B cell (primary cell): ENCODE data around the gene INPP5J. TPM values are rescaled to one million over a fixed set of nuclear protein-coding genes. Genes with fewer than 3 reads are reported as not detected.

Experiments
- ATAC-seq: fragments of 200-7000 bp; cut with Tn5 transposase; one replicate; pipeline ENCODE4 v1.10.0; 2021; ENCODE audit warnings: low read depth, mild to moderate bottlenecking, moderate number of reproducible peaks, moderate library complexity
- CTCF ChIA-PET: fragments of 350-600 bp; sonication (Branson Sonifier 250); formaldehyde crosslinking; loops from one replicate; lab custom pipeline; 2021; ENCODE audit warnings: antibody characterized with exemption, inconsistent platforms; lab: Charles Lee
- POLR2A ChIA-PET: fragments of 350-600 bp; sonication (Branson Sonifier 250); formaldehyde crosslinking; loops from one replicate; lab custom pipeline; 2021; ENCODE audit warnings: antibody characterized with exemption; lab: Charles Lee
- DNase-seq: peaks from one replicate; pipeline ENCODE4 v3.0.0; 2013
- H2AFZ ChIP-seq: 2 replicates; pipeline ENCODE4 v1.6.1; 2012; ENCODE audit warnings: mild to moderate bottlenecking, low read depth, low read length; ENCODE audit not compliant: insufficient read depth, poor library complexity, severe bottlenecking
- H3K27ac ChIP-seq, 2 donors: 1 replicate in 1 of 2; 2 replicates in 1 of 2; pipeline ENCODE4 v1.5.1; 2012 to 2013; ENCODE audit warnings: low read length in 2 of 2, mild to moderate bottlenecking in 2 of 2, moderate library complexity in 1 of 2
- H3K27me3 ChIP-seq, 4 experiments: fragments of 200-600 bp in 1 of 4; sonication (generic) in 1 of 4; replicated peaks in 1 of 4; 1 replicate in 2 of 4; 2 replicates in 2 of 4; pipeline versions ENCODE4 v1.6.1 to v1.7.0; 2013 to 2016; ENCODE audit warnings: low read length in 3 of 4, mild to moderate bottlenecking in 2 of 4, mixed read lengths in 1 of 4, moderate library complexity in 1 of 4; ENCODE audit not compliant: insufficient read depth in 4 of 4, control insufficient read depth in 3 of 4; ENCODE audit errors: control extremely low read depth in 1 of 4
- H3K36me3 ChIP-seq, 2 experiments: replicated peaks in 1 of 2; 1 replicate in 1 of 2; 2 replicates in 1 of 2; pipeline versions ENCODE4 v1.6.1 to v1.7.1; 2013; ENCODE audit warnings: low read length in 1 of 2; ENCODE audit not compliant: insufficient read depth in 2 of 2, control insufficient read depth in 1 of 2; ENCODE audit errors: control extremely low read depth in 1 of 2, extremely low read depth in 1 of 2
- H3K4me1 ChIP-seq, 2 donors: fragments of 200-600 bp in 1 of 2; sonication (generic) in 1 of 2; 1 replicate in 1 of 2; 2 replicates in 1 of 2; pipeline versions ENCODE4 v1.5.1 to v1.6.1; 2013 to 2017; ENCODE audit warnings: low read length in 2 of 2; ENCODE audit not compliant: control insufficient read depth in 2 of 2, insufficient read depth in 2 of 2
- H3K4me2 ChIP-seq: replicated peaks from 2 replicates; pipeline ENCODE3; 2012; ENCODE audit warnings: mild to moderate bottlenecking, low read depth, low read length; ENCODE audit not compliant: poor library complexity, severe bottlenecking
- H3K4me3 ChIP-seq, 5 experiments: fragments of 200-600 bp in 1 of 5; sonication (generic) in 1 of 5; 1 replicate in 3 of 5; 2 replicates in 2 of 5; pipeline versions ENCODE4 v1.5.1 to v1.7.0; 2011 to 2016; ENCODE audit warnings: low read length in 4 of 5, mild to moderate bottlenecking in 4 of 5, low read depth in 2 of 5, control low read depth in 1 of 5, moderate library complexity in 1 of 5; ENCODE audit not compliant: insufficient read depth in 1 of 5; ENCODE audit errors: control extremely low read depth in 1 of 5, extremely low read depth in 1 of 5
- H3K79me2 ChIP-seq: fragments of 200-600 bp; sonication (generic); one replicate; pipeline ENCODE4 v1.6.0; 2016; ENCODE audit warnings: low read length; ENCODE audit not compliant: control insufficient read depth, insufficient read depth
- H3K9ac ChIP-seq: fragments of 200-600 bp; sonication (generic); 2 replicates; pipeline ENCODE4 v1.6.1; 2017; ENCODE audit warnings: mild to moderate bottlenecking, low read length, moderate library complexity
- H3K9me3 ChIP-seq, 3 donors: one replicate each; pipeline versions ENCODE4 v1.6.1 to v1.7.1; 2013; ENCODE audit warnings: low read length in 2 of 3; ENCODE audit not compliant: control insufficient read depth in 2 of 3, insufficient read depth in 1 of 3; ENCODE audit errors: control extremely low read depth in 1 of 3
- H4K20me1 ChIP-seq: 2 replicates; pipeline ENCODE4 v1.6.0; 2012; ENCODE audit warnings: mild to moderate bottlenecking, low read length; ENCODE audit not compliant: insufficient read depth, control insufficient read depth, poor library complexity, severe bottlenecking
- H3K27ac Mint-ChIP-seq: one replicate; pipeline ENCODE4 v1.8.0; 2021; ENCODE audit warnings: mixed read lengths
- H3K27me3 Mint-ChIP-seq: one replicate; pipeline ENCODE4 v1.8.0; 2021; ENCODE audit warnings: mixed read lengths
- H3K4me1 Mint-ChIP-seq: one replicate; pipeline ENCODE4 v1.8.0; 2021; ENCODE audit warnings: mixed read lengths
- H3K4me3 Mint-ChIP-seq: one replicate; pipeline ENCODE4 v1.8.0; 2021; ENCODE audit warnings: mixed read lengths
- H3K9me3 Mint-ChIP-seq: one replicate; pipeline ENCODE4 v1.8.0; 2022; ENCODE audit warnings: mixed read lengths; ENCODE audit not compliant: insufficient read depth
- EZH2 ChIP-seq: IDR thresholded peaks from 2 replicates; pipeline ENCODE4 v1.6.1; 2012; ENCODE audit warnings: borderline replicate concordance, low read depth, mild to moderate bottlenecking, moderate library complexity, low read length; ENCODE audit not compliant: insufficient read depth, poor library complexity, severe bottlenecking
- WGBS: methylation state at CpG from one replicate; pipeline ENCODE4 v1.1.5; 2013; ENCODE audit warnings: missing lambda C conversion rate; ENCODE audit not compliant: insufficient coverage; 5-methylcytosine and 5-hydroxymethylcytosine counted together
- intact Hi-C: fragments of 100-400 bp; cut with micrococcal nuclease; formaldehyde crosslinking; loops from one replicate; pipeline ENCODE4 v1.10.0; 2022
- polyA plus RNA-seq: library from polyadenylated mRNA; depleted of rRNA; stranded (reverse); fragments of >200 nt; gene quantifications from 2 replicates; pipeline ENCODE4 v1.2.3, GENCODE V29; 2012
- total RNA-seq, 2 donors: library from RNA; stranded (reverse); fragments of 120-200 nt in 1 of 2; gene quantifications; 1 replicate in 1 of 2; 2 replicates in 1 of 2; pipeline versions ENCODE4 v1.2.3 to v1.2.4, GENCODE V29; 2013 to 2022
- TF ChIP-seq, protein P1 (sequence below): fragments of 200-600 bp; IDR thresholded peaks from one replicate; pipeline ENCODE4 v1.8.0; 2022; ENCODE audit warnings: antibody characterized with exemption, mild to moderate bottlenecking

Gene INPP5J
- total and polyA plus RNA-seq, 2 donors (not counting 1 experiment from before 2014, with no cell fraction given), result 0.07 to 0.52 TPM

- no peak overlapping the region for H3K27ac ChIP-seq
- Mint-ChIP-seq H3K4me1 (no peaks in the 10 kb centered on the region), H3K9me3 (no peaks in the 10 kb centered on the region), H3K27ac (no peak overlapping the region), H3K4me3 (no peak overlapping the region), H3K27me3 (peaks cover 9% of the 10 kb centered on the region)
- WGBS, result no CpG with 5 or more reads among the region's 2 CpGs
- no peak overlapping the region for H2AFZ ChIP-seq
- intact Hi-C loops, result no loop called here
- DNase-seq (no peak), ATAC-seq (no peak)
- ChIA-PET CTCF (no interaction called here), POLR2A (no interaction called here)
- H4K20me1 ChIP-seq, result no peaks in the 10 kb centered on the region
- no peak overlapping the region for H3K4me3 ChIP-seq
- no peak overlapping the region for H3K9ac ChIP-seq
- H3K27me3 ChIP-seq, result peaks cover 0 to 2% (median 0%) of the 10 kb centered on the region in 4 experiments
- no peak overlapping the region for H3K4me2 ChIP-seq
- peaks cover 0 to 4% (median 4%) of the 10 kb centered on the region in 3 donors for H3K9me3 ChIP-seq
- no peaks in the 10 kb centered on the region for H3K36me3 ChIP-seq
- H3K79me2 ChIP-seq, result no peaks in the 10 kb centered on the region
- TF ChIP-seq EZH2, result no peak
- H3K4me1 ChIP-seq, result no peaks in the 10 kb centered on the region
Measured at GRCh38 chr22:31151872-31152271, 29.1 kb downstream of the INPP5J start.

DNA sequence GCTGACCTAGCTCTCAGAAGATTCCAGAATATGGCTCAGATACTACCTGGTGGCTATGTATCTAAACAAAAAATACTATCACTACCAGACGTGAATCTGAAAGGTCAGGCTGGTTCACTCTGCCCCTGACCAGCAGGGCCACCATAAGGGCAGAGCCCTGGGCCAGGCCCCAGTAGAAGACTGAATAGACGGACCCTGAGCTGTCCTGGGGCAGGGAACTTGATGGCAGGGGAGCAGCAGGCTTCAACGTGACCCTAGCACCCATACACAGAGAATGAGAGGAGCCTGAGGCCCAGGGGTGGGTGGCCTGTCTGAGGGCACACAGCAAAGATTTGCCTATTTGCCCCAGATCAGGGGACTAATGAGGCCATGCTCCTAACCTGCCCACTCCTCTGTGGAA is 30.6 kb downstream of the INPP5J start:
- Histone ChIP-seq H3K79me2 (no peaks in the 10 kb centered on the region), H3K4me3 (no peak overlapping the region), H3K4me1 (no peaks in the 10 kb centered on the region), H3K36me3 (no peaks in the 10 kb centered on the region), H3K27ac (no peak overlapping the region), H4K20me1 (no peaks in the 10 kb centered on the region), H3K4me2 (no peak overlapping the region), H3K9ac (no peak overlapping the region), H3K27me3 (peaks cover 0 to 2% (median 0%) of the 10 kb centered on the region in 4 experiments), H2AFZ (no peak overlapping the region), H3K9me3 (no peaks in the 10 kb centered on the region)
- intact Hi-C loops, result no loop called here
- 94% methylated on average over 2 of the region's 3 CpGs for WGBS
- ATAC-seq, result no peak
- no peak overlapping the region for H3K4me3 Mint-ChIP-seq
- TF ChIP-seq EZH2, result no peak
- TF ChIP-seq, protein P1, sequence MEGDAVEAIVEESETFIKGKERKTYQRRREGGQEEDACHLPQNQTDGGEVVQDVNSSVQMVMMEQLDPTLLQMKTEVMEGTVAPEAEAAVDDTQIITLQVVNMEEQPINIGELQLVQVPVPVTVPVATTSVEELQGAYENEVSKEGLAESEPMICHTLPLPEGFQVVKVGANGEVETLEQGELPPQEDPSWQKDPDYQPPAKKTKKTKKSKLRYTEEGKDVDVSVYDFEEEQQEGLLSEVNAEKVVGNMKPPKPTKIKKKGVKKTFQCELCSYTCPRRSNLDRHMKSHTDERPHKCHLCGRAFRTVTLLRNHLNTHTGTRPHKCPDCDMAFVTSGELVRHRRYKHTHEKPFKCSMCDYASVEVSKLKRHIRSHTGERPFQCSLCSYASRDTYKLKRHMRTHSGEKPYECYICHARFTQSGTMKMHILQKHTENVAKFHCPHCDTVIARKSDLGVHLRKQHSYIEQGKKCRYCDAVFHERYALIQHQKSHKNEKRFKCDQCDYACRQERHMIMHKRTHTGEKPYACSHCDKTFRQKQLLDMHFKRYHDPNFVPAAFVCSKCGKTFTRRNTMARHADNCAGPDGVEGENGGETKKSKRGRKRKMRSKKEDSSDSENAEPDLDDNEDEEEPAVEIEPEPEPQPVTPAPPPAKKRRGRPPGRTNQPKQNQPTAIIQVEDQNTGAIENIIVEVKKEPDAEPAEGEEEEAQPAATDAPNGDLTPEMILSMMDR, result no peak
- CTCF ChIA-PET, result no interaction called here
- no peaks in the 10 kb centered on the region for H3K4me1 Mint-ChIP-seq
- no peaks in the 10 kb centered on the region for H3K9me3 Mint-ChIP-seq
- POLR2A ChIA-PET, result no interaction called here
- no peak overlapping the region for H3K27ac Mint-ChIP-seq
- no peak for DNase-seq
- peaks cover 9% of the 10 kb centered on the region for H3K27me3 Mint-ChIP-seq
